Type B pancreatic cell (in vitro differentiated cells): ENCODE results near the gene PAX7. TPM values are rescaled to one million over a fixed set of nuclear protein-coding genes. Genes with fewer than 3 reads are reported as not detected.

Source experiments
- DNase-seq: peaks from one replicate; pipeline ENCODE4 v3.0.0; 2021; ENCODE audit warnings: mixed read lengths; ENCODE audit not compliant: unreplicated experiment; ENCODE audit errors: extremely low spot score
- H3K27ac Mint-ChIP-seq: 2 replicates; pipeline ENCODE4 v1.8.0; 2021; ENCODE audit warnings: mild to moderate bottlenecking, mixed read lengths
- H3K27me3 Mint-ChIP-seq: 2 replicates; pipeline ENCODE4 v1.8.0; 2021; ENCODE audit warnings: mixed read lengths
- H3K36me3 Mint-ChIP-seq: 2 replicates; pipeline ENCODE4 v1.8.0; 2021; ENCODE audit warnings: mixed read lengths
- H3K4me1 Mint-ChIP-seq: one replicate; pipeline ENCODE4 v1.8.0; 2021; ENCODE audit warnings: mixed read lengths; ENCODE audit not compliant: unreplicated experiment
- H3K4me3 Mint-ChIP-seq: 2 replicates; pipeline ENCODE4 v1.8.0; 2021; ENCODE audit warnings: mild to moderate bottlenecking, mixed read lengths
- H3K9me3 Mint-ChIP-seq: 2 replicates; pipeline ENCODE4 v1.8.0; 2021; ENCODE audit warnings: mixed read lengths
- total RNA-seq: library from RNA; stranded (reverse); gene quantifications from 2 replicates; pipeline ENCODE4 v1.2.1, GENCODE V29; 2021; ENCODE audit warnings: low replicate concordance
- TF ChIP-seq, protein P1 (sequence below): fragments of 200-600 bp; sonication (generic); conservative IDR thresholded peaks from 2 replicates; pipeline ENCODE4 v1.5.0; 2021; ENCODE audit warnings: antibody characterized with exemption, mild to moderate bottlenecking

Gene PAX7
- total RNA-seq, 1 donor from 2014 or later: 2.9 TPM

DNA sequence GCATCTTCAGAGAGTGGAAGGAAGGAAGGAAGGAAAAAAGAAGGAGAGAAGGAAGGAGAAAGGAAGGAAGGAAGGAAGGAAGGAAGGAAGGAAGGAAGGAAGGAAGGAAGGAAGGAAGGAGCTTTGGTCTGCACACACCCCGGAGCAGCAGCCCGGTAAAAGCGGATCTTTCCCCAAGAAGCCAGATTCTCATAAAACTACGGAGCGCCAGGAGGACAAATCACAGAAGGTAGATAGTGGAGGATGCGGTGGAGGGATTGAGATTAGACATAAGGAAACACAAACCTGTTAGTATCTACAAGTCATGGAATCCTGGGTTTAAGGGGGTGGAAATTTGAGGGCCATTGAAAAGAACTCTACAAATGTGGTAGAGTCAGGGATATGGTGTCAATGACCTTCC lies 36.7 kb downstream of the PAX7 start:
- H3K4me1 Mint-ChIP-seq: peaks cover 4% of the 10 kb centered on the region
- peaks cover 56% of the 10 kb centered on the region for H3K27me3 Mint-ChIP-seq

DNA sequence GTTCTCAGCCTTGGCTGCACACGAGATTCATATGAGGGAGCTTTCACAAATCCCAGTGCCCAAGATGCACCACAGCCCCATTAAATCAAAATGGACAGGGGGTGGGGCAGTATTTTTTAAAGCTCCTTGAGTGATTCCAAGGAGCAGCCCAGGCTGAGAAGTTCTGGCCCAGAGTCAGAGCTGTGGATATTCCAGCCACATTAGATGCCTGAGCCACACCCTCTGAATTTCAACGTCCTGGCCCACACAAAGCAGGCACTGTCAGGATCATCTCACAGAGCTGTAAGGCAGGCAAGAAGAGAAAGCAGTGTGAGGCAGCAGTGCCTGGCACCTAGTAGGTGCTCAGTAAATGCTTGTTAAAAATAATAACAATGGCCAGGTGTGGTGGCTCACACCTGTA lies 37.4 kb downstream of the PAX7 start:
- Mint-ChIP-seq H3K9me3 (no peaks in the 10 kb centered on the region), H3K4me1 (peaks cover 4% of the 10 kb centered on the region), H3K36me3 (no peaks in the 10 kb centered on the region), H3K4me3 (no peak overlapping the region), H3K27me3 (peaks cover 61% of the 10 kb centered on the region), H3K27ac (no peak overlapping the region)
- no peak for DNase-seq
- TF ChIP-seq, protein P1, sequence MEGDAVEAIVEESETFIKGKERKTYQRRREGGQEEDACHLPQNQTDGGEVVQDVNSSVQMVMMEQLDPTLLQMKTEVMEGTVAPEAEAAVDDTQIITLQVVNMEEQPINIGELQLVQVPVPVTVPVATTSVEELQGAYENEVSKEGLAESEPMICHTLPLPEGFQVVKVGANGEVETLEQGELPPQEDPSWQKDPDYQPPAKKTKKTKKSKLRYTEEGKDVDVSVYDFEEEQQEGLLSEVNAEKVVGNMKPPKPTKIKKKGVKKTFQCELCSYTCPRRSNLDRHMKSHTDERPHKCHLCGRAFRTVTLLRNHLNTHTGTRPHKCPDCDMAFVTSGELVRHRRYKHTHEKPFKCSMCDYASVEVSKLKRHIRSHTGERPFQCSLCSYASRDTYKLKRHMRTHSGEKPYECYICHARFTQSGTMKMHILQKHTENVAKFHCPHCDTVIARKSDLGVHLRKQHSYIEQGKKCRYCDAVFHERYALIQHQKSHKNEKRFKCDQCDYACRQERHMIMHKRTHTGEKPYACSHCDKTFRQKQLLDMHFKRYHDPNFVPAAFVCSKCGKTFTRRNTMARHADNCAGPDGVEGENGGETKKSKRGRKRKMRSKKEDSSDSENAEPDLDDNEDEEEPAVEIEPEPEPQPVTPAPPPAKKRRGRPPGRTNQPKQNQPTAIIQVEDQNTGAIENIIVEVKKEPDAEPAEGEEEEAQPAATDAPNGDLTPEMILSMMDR: no peak

More for the DNA sequence above, 36.7 kb downstream of the PAX7 start:
- Mint-ChIP-seq H3K4me3 (no peak overlapping the region), H3K9me3 (no peaks in the 10 kb centered on the region), H3K27ac (no peak overlapping the region), H3K36me3 (no peaks in the 10 kb centered on the region)
- TF ChIP-seq, protein P1: no peak
- no peak for DNase-seq

- TF ChIP-seq, protein P1: no peak
- Mint-ChIP-seq H3K36me3 (no peaks in the 10 kb centered on the region), H3K9me3 (no peaks in the 10 kb centered on the region), H3K27me3 (peaks cover 60% of the 10 kb centered on the region), H3K4me3 (no peak overlapping the region), H3K4me1 (peaks cover 4% of the 10 kb centered on the region), H3K27ac (no peak overlapping the region)
- DNase-seq: no peak
Observed at GRCh38 chr1:18668750-18669404, 38.2 kb downstream of the PAX7 start.

- Mint-ChIP-seq H3K9me3 (no peaks in the 10 kb centered on the region), H3K4me1 (peaks cover 4% of the 10 kb centered on the region), H3K36me3 (no peaks in the 10 kb centered on the region), H3K27ac (no peak overlapping the region), H3K4me3 (no peak overlapping the region), H3K27me3 (peaks cover 61% of the 10 kb centered on the region)
- DNase-seq: no peak
- TF ChIP-seq, protein P1: no peak
Observed at GRCh38 chr1:18670121-18670867, 39.6 kb downstream of the PAX7 start.

DNA sequence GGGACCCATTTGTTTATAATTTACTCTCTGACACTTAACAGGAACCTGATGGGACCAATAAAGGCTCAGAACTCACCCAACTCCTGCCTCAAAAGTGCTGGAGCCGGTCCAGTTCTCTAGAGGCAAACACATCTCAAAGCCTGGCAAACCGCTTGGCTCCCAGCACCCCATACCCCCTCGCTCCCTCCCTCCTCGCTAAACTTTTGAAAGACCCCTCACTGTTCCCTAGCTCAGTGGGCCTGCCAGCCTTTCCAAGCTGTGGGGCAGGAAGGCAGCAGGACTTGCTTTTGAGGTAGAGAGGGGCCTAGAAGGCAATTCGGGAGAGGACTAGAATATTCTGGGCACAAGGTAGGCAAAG lies 40.2 kb downstream of the PAX7 start:
- no peaks in the 10 kb centered on the region for H3K9me3 Mint-ChIP-seq
- DNase-seq: no peak
- H3K4me1 Mint-ChIP-seq: peaks cover 8% of the 10 kb centered on the region
- TF ChIP-seq, protein P1: no peak
- H3K4me3 Mint-ChIP-seq: no peak overlapping the region
- no peak overlapping the region for H3K27ac Mint-ChIP-seq
- no peaks in the 10 kb centered on the region for H3K36me3 Mint-ChIP-seq
- peaks cover 66% of the 10 kb centered on the region for H3K27me3 Mint-ChIP-seq
